ENCODE data around the gene COL24A1. TPM values are rescaled to one million over a fixed set of nuclear protein-coding genes. Genes with fewer than 3 reads are reported as not detected.

COL24A1 gene
- total and polyA plus RNA-seq, 7 donors = 0.03 to 1.3 (median 0.13) TPM

DNA sequence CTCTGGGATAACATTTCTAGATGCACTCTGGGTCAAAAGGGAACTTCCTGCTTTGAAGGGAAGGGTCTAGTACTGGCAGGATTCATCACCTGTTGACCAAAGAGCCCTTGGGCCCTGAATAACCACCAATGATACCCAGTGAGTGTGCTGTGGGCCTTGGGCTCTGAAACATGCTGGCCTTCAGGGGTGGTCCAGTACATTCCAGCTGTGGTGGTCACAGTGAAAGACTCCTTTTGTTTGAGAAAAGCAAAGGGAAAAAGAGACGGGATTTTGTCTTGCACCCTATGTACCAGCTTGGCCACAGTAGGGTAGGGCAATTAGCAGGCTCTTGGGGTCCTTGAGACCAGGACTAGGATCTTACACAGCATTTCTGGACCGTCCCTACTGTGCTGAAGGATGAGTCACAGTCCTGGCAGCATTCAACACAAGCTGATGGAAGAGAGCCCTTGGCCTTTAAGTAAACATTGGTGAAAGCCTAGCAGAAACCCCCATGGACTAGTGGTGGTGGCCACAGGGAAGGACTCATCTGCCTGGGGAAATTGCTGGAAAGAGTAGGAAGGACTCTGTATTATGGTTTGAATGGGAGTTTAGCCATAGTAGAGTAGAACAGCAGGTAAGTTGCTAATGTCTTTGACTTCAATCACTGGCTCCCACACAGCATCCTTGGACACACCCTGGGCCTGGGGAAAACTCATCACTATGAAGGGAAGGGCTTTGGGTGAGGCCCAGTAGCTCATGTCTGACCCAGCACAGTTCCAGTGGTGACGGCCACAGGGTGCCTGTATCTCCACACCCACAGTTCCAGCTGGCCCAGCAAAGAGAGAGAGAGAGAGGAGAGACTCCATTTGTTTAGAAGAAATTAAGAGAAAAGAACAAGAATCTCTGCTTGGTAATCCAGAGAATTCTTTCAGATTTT is 87.5 kb downstream of the COL24A1 start:
- ATAC-seq (no peak), DNase-seq (no peak)
- TF ChIP-seq, protein P1, sequence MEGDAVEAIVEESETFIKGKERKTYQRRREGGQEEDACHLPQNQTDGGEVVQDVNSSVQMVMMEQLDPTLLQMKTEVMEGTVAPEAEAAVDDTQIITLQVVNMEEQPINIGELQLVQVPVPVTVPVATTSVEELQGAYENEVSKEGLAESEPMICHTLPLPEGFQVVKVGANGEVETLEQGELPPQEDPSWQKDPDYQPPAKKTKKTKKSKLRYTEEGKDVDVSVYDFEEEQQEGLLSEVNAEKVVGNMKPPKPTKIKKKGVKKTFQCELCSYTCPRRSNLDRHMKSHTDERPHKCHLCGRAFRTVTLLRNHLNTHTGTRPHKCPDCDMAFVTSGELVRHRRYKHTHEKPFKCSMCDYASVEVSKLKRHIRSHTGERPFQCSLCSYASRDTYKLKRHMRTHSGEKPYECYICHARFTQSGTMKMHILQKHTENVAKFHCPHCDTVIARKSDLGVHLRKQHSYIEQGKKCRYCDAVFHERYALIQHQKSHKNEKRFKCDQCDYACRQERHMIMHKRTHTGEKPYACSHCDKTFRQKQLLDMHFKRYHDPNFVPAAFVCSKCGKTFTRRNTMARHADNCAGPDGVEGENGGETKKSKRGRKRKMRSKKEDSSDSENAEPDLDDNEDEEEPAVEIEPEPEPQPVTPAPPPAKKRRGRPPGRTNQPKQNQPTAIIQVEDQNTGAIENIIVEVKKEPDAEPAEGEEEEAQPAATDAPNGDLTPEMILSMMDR (IDR thresholded peaks at IDR 0.05) = no peak
- no peaks in the 10 kb centered on the region for H3K36me3 ChIP-seq (ENCODE audit: insufficient read depth in 1 of 2, low read depth in 1 of 2)
- H3K9me3 ChIP-seq = no peaks in the 10 kb centered on the region
- no peak overlapping the region for H3K4me3 ChIP-seq
- intact Hi-C loops (cut with DNase I) = no loop called here
- WGBS, 3 donors = 45 to 53% (median 49%) methylated on average over 3 of the region's 3 CpGs
- H3K4me1 ChIP-seq = no peaks in the 10 kb centered on the region
- no peaks in the 10 kb centered on the region for H3K27me3 ChIP-seq (ENCODE audit: insufficient read depth in 3 of 3, low read length in 2 of 3)
- peak overlapping the region; percentile 21 for H3K27ac ChIP-seq

GRCh38 chr1:86068271-86068721 is 88.3 kb downstream of the COL24A1 start:
- ATAC-seq = peak; percentile 56 to 91 (median 82)
- TF ChIP-seq, protein P1 (IDR thresholded peaks at IDR 0.05) = no peak
- no peaks in the 10 kb centered on the region for H3K9me3 ChIP-seq
- H3K4me3 ChIP-seq = no peak overlapping the region
- H3K36me3 ChIP-seq (ENCODE audit: insufficient read depth in 1 of 2, low read depth in 1 of 2) = no peaks in the 10 kb centered on the region
- no peaks in the 10 kb centered on the region for H3K27me3 ChIP-seq (ENCODE audit: insufficient read depth in 3 of 3, low read length in 2 of 3)
- WGBS, 3 donors = 32 to 44% (median 35%) methylated on average over 3 of the region's 3 CpGs
- no peaks in the 10 kb centered on the region for H3K4me1 ChIP-seq
- DNase-seq = no peak
- peak overlapping the region; percentile 21 for H3K27ac ChIP-seq
- intact Hi-C loops (cut with DNase I) = no loop called here

- H3K36me3 ChIP-seq (ENCODE audit: insufficient read depth in 1 of 2, low read depth in 1 of 2) = no peaks in the 10 kb centered on the region
- no peak overlapping the region for H3K27ac ChIP-seq
- TF ChIP-seq, protein P1 (IDR thresholded peaks at IDR 0.05) = no peak
- ATAC-seq (no peak), DNase-seq (no peak)
- H3K27me3 ChIP-seq (ENCODE audit: insufficient read depth in 3 of 3, low read length in 2 of 3) = no peaks in the 10 kb centered on the region
- H3K4me1 ChIP-seq = peaks cover 2% of the 10 kb centered on the region
- no peak overlapping the region for H3K4me3 ChIP-seq
- intact Hi-C loops (cut with DNase I) = no loop called here
- H3K9me3 ChIP-seq = no peaks in the 10 kb centered on the region
These were observed 88.9 kb downstream of the COL24A1 start for GRCh38 chr1:86067626-86068025.

- DNase-seq (no peak), ATAC-seq (no peak)
- no peaks in the 10 kb centered on the region for H3K27me3 ChIP-seq (ENCODE audit: insufficient read depth in 3 of 3, low read length in 2 of 3)
- no peaks in the 10 kb centered on the region for H3K9me3 ChIP-seq
- TF ChIP-seq, protein P1 (IDR thresholded peaks at IDR 0.05) = no peak
- no peak overlapping the region for H3K4me3 ChIP-seq
- no peaks in the 10 kb centered on the region for H3K36me3 ChIP-seq (ENCODE audit: insufficient read depth in 1 of 2, low read depth in 1 of 2)
- peaks cover 7% of the 10 kb centered on the region for H3K4me1 ChIP-seq
- H3K27ac ChIP-seq = no peak overlapping the region
- WGBS, 3 donors = 53 to 69% (median 58%) methylated on average over 1 of the region's 1 CpG
- intact Hi-C loops (cut with DNase I) = no loop called here
These were observed 91.7 kb downstream of the COL24A1 start for GRCh38 chr1:86064899-86065298.

All from psoas muscle (tissue), 8 donors.